ENCODE data around the gene MAP2K7.

Gene MAP2K7

DNA sequence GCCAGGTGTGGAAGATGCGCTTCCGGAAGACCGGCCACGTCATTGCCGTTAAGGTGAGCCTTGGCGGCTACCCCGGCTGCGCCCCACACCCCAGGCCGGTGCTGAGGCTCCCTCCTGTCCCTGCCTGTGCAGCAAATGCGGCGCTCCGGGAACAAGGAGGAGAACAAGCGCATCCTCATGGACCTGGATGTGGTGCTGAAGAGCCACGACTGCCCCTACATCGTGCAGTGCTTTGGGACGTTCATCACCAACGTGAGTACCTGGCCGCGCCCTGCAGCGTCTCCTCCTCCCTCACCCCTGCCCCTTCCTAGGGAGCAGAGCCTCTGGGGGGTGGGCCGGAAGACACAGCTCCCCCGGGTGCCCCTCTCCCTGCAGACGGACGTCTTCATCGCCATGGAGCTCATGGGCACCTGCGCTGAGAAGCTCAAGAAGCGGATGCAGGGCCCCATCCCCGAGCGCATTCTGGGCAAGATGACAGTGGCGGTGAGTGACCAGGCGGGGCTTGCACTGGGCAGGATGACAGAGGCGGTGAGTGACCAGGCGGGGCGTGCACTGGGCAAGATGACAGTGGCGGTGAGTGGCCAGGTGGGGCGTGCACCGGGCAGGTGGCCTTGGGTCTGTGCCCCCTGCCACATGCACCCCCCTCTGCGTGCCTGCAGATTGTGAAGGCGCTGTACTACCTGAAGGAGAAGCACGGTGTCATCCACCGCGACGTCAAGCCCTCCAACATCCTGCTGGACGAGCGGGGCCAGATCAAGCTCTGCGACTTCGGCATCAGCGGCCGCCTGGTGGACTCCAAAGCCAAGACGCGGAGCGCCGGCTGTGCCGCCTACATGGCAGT lies 6.9 kb downstream of the MAP2K7 start (continued):
- TF ChIP-seq ZSCAN30 (tag by site-specific recombination; IDR thresholded peaks at IDR 0.05) (no peak), KLF16 (tag by site-specific recombination; IDR thresholded peaks at IDR 0.05) (no peak), ZNF169 (tag by site-specific recombination; IDR thresholded peaks at IDR 0.05) (no peak), ZNF433 (tag by site-specific recombination; IDR thresholded peaks at IDR 0.05; ENCODE audit: low read depth) (no peak), ZNF146 (tag by site-specific recombination; IDR thresholded peaks at IDR 0.05) (no peak), ZNF23 (tag by site-specific recombination; IDR thresholded peaks at IDR 0.05; ENCODE audit: borderline replicate concordance) (no peak), ZNF530 (tag by site-specific recombination; IDR thresholded peaks at IDR 0.05; ENCODE audit: low read depth) (no peak), ZNF10 (tag by site-specific recombination; IDR thresholded peaks at IDR 0.05) (no peak), ZNF707 (tag by site-specific recombination; IDR thresholded peaks at IDR 0.05) (no peak), ZNF654 (tag by site-specific recombination; IDR thresholded peaks at IDR 0.05; ENCODE audit: low read depth) (no peak), ZNF529 (tag by site-specific recombination; IDR thresholded peaks at IDR 0.05; ENCODE audit: insufficient replicate concordance) (no peak)
- TF ChIP-seq, protein P1, sequence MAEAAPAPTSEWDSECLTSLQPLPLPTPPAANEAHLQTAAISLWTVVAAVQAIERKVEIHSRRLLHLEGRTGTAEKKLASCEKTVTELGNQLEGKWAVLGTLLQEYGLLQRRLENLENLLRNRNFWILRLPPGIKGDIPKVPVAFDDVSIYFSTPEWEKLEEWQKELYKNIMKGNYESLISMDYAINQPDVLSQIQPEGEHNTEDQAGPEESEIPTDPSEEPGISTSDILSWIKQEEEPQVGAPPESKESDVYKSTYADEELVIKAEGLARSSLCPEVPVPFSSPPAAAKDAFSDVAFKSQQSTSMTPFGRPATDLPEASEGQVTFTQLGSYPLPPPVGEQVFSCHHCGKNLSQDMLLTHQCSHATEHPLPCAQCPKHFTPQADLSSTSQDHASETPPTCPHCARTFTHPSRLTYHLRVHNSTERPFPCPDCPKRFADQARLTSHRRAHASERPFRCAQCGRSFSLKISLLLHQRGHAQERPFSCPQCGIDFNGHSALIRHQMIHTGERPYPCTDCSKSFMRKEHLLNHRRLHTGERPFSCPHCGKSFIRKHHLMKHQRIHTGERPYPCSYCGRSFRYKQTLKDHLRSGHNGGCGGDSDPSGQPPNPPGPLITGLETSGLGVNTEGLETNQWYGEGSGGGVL (tag by site-specific recombination; IDR thresholded peaks at IDR 0.05): no peak
- TF ChIP-seq, protein P2, sequence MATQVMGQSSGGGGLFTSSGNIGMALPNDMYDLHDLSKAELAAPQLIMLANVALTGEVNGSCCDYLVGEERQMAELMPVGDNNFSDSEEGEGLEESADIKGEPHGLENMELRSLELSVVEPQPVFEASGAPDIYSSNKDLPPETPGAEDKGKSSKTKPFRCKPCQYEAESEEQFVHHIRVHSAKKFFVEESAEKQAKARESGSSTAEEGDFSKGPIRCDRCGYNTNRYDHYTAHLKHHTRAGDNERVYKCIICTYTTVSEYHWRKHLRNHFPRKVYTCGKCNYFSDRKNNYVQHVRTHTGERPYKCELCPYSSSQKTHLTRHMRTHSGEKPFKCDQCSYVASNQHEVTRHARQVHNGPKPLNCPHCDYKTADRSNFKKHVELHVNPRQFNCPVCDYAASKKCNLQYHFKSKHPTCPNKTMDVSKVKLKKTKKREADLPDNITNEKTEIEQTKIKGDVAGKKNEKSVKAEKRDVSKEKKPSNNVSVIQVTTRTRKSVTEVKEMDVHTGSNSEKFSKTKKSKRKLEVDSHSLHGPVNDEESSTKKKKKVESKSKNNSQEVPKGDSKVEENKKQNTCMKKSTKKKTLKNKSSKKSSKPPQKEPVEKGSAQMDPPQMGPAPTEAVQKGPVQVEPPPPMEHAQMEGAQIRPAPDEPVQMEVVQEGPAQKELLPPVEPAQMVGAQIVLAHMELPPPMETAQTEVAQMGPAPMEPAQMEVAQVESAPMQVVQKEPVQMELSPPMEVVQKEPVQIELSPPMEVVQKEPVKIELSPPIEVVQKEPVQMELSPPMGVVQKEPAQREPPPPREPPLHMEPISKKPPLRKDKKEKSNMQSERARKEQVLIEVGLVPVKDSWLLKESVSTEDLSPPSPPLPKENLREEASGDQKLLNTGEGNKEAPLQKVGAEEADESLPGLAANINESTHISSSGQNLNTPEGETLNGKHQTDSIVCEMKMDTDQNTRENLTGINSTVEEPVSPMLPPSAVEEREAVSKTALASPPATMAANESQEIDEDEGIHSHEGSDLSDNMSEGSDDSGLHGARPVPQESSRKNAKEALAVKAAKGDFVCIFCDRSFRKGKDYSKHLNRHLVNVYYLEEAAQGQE (tag by site-specific recombination; IDR thresholded peaks at IDR 0.05): no peak
- TF ChIP-seq, protein P3, sequence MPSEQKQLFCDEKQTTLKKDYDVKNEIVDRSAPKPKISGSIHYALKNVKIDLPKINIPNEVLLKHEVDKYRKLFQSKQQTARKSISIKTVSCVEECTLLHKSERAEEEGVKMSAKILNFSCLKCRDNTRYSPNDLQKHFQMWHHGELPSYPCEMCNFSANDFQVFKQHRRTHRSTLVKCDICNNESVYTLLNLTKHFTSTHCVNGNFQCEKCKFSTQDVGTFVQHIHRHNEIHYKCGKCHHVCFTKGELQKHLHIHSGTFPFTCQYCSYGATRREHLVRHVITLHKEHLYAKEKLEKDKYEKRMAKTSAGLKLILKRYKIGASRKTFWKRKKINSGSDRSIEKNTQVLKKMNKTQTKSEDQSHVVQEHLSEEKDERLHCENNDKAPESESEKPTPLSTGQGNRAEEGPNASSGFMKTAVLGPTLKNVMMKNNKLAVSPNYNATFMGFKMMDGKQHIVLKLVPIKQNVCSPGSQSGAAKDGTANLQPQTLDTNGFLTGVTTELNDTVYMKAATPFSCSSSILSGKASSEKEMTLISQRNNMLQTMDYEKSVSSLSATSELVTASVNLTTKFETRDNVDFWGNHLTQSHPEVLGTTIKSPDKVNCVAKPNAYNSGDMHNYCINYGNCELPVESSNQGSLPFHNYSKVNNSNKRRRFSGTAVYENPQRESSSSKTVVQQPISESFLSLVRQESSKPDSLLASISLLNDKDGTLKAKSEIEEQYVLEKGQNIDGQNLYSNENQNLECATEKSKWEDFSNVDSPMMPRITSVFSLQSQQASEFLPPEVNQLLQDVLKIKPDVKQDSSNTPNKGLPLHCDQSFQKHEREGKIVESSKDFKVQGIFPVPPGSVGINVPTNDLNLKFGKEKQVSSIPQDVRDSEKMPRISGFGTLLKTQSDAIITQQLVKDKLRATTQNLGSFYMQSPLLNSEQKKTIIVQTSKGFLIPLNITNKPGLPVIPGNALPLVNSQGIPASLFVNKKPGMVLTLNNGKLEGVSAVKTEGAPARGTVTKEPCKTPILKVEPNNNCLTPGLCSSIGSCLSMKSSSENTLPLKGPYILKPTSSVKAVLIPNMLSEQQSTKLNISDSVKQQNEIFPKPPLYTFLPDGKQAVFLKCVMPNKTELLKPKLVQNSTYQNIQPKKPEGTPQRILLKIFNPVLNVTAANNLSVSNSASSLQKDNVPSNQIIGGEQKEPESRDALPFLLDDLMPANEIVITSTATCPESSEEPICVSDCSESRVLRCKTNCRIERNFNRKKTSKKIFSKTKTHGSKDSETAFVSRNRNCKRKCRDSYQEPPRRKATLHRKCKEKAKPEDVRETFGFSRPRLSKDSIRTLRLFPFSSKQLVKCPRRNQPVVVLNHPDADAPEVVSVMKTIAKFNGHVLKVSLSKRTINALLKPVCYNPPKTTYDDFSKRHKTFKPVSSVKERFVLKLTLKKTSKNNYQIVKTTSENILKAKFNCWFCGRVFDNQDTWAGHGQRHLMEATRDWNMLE (tag by site-specific recombination; conservative IDR thresholded peaks at IDR 0.05; ENCODE audit: low read depth): no peak

Data from HEK293 (cell line).